A673 (cell line): Measurements from ENCODE around the gene ITPR1. TPM values are rescaled to one million over a fixed set of nuclear protein-coding genes. Genes with fewer than 3 reads are reported as not detected.

Experiments
- BruUV-seq: library from RNA; stranded (reverse); fragments of 400-500 nt; replicated peaks from 2 replicates; lab custom pipeline; 2021; lab: Mats Ljungman, UMichigan
- CTCF ChIA-PET: fragments of 300-600 bp; sonication (Branson Sonifier 250); formaldehyde crosslinking; loops from one replicate; lab custom pipeline; 2022; ENCODE audit warnings: antibody characterized with exemption; lab: Charles Lee
- POLR2A ChIA-PET: fragments of 300-600 bp; sonication (Branson Sonifier 250); formaldehyde crosslinking; loops from one replicate; lab custom pipeline; 2022; ENCODE audit warnings: antibody characterized with exemption; ENCODE audit not compliant: low non-redundant PET; lab: Charles Lee
- DNase-seq: peaks from one replicate; pipeline ENCODE4 v3.0.0-alpha.2; 2015; ENCODE audit warnings: low spot score
- H3K27ac ChIP-seq: fragments of 200-600 bp; sonication (generic); 2 replicates; pipeline ENCODE4 v1.5.1; 2016; ENCODE audit warnings: mixed run types, low read depth, mild to moderate bottlenecking, mixed read lengths, antibody characterized with exemption, low read length; ENCODE audit not compliant: poor library complexity, severe bottlenecking
- H3K27me3 ChIP-seq: fragments of 200-600 bp; sonication (generic); replicated peaks from 2 replicates; pipeline ENCODE4 v1.6.1; 2017; ENCODE audit warnings: mixed run types, low read depth, mild to moderate bottlenecking, mixed read lengths, antibody characterized with exemption, low read length; ENCODE audit not compliant: insufficient read depth, poor library complexity
- H3K36me3 ChIP-seq: fragments of 200-600 bp; sonication (generic); 2 replicates; pipeline ENCODE4 v1.6.1; 2016; ENCODE audit warnings: mixed run types, mild to moderate bottlenecking, mixed read lengths, antibody characterized with exemption, low read length; ENCODE audit not compliant: insufficient read depth, poor library complexity, severe bottlenecking
- H3K4me1 ChIP-seq: fragments of 200-600 bp; sonication (generic); 2 replicates; pipeline ENCODE4 v1.6.1; 2017; ENCODE audit warnings: mixed run types, mild to moderate bottlenecking, mixed read lengths, antibody characterized with exemption, low read length; ENCODE audit not compliant: insufficient read depth, poor library complexity, severe bottlenecking
- H3K4me3 ChIP-seq: fragments of 200-600 bp; sonication (generic); 2 replicates; pipeline ENCODE4 v1.5.1; 2016; ENCODE audit warnings: low read depth, mixed run types, mild to moderate bottlenecking, mixed read lengths, low read length; ENCODE audit not compliant: poor library complexity, severe bottlenecking
- H3K9me3 ChIP-seq: fragments of 200-600 bp; sonication (generic); 2 replicates; pipeline ENCODE4 v1.6.1; 2016; ENCODE audit warnings: mixed run types, low read depth, mild to moderate bottlenecking, mixed read lengths, antibody characterized with exemption, low read length; ENCODE audit not compliant: poor library complexity, severe bottlenecking
- EZH2 ChIP-seq: fragments of 200-600 bp; sonication (generic); IDR thresholded peaks from 2 replicates; pipeline ENCODE4 v1.6.1; 2017; ENCODE audit warnings: borderline replicate concordance, low read depth, mild to moderate bottlenecking, mixed read lengths, antibody characterized with exemption, low read length; ENCODE audit not compliant: poor library complexity, severe bottlenecking
- intact Hi-C: fragments of 100-400 bp; cut with micrococcal nuclease; formaldehyde crosslinking; loops from one replicate; pipeline ENCODE4 v1.10.0; 2022; ENCODE audit not compliant: unreplicated experiment
- total RNA-seq: library from RNA; stranded (reverse); gene quantifications from 2 replicates; pipeline ENCODE4 v1.2.3, GENCODE V29; 2021
- TF ChIP-seq, protein P1 (sequence below): fragments of 300-800, 200-600 bp; sonication (generic); conservative IDR thresholded peaks from 2 replicates; pipeline ENCODE4 v1.5.1; 2017; ENCODE audit warnings: low read depth, mild to moderate bottlenecking, antibody characterized with exemption, low read length, moderate library complexity, mixed read lengths

Gene ITPR1
- total RNA-seq, 1 experiment from 2014 or later = 8.6 TPM

- DNase-seq = no peak
- no peaks in the 10 kb centered on the region for H3K27me3 ChIP-seq
- no TSS peak for BruUV-seq
- POLR2A ChIA-PET = no interaction called here
- H3K4me3 ChIP-seq = no peak overlapping the region
- no peaks in the 10 kb centered on the region for H3K4me1 ChIP-seq
- TF ChIP-seq, protein P1, sequence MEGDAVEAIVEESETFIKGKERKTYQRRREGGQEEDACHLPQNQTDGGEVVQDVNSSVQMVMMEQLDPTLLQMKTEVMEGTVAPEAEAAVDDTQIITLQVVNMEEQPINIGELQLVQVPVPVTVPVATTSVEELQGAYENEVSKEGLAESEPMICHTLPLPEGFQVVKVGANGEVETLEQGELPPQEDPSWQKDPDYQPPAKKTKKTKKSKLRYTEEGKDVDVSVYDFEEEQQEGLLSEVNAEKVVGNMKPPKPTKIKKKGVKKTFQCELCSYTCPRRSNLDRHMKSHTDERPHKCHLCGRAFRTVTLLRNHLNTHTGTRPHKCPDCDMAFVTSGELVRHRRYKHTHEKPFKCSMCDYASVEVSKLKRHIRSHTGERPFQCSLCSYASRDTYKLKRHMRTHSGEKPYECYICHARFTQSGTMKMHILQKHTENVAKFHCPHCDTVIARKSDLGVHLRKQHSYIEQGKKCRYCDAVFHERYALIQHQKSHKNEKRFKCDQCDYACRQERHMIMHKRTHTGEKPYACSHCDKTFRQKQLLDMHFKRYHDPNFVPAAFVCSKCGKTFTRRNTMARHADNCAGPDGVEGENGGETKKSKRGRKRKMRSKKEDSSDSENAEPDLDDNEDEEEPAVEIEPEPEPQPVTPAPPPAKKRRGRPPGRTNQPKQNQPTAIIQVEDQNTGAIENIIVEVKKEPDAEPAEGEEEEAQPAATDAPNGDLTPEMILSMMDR = no peak
- no peak for TF ChIP-seq EZH2
- CTCF ChIA-PET = no interaction called here
- no peaks in the 10 kb centered on the region for H3K9me3 ChIP-seq
- H3K36me3 ChIP-seq = no peaks in the 10 kb centered on the region
- no peak overlapping the region for H3K27ac ChIP-seq
- intact Hi-C loops = no loop called here
These were observed 188.2 kb downstream of the ITPR1 start for GRCh38 chr3:4681301-4681700.

DNA sequence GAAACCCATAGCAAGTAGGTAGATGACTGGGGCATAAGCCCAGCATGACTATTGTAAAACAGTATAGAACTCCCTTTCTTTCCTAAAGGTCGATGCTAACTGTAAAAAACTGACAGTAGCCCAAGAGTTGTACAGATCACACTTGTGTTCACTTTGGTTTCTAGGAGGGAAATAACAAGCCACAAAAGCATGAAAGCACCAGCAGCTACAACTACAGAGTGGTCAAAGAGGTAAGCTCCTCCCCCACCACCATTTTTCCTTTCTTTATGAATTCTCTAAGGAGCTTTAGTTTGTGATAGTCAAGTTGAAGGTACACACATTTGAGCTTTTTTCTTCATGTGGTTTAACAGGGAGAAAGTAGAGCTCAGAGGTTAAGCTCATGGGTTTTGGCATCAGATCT lies 191.0 kb downstream of the ITPR1 start:
- no TSS peak for BruUV-seq
- intact Hi-C loops = no loop called here

GRCh38 chr3:4684976-4685375 lies 191.8 kb downstream of the ITPR1 start:
- Histone ChIP-seq H3K36me3 (no peaks in the 10 kb centered on the region), H3K4me1 (no peaks in the 10 kb centered on the region), H3K27me3 (no peaks in the 10 kb centered on the region), H3K27ac (no peak overlapping the region), H3K9me3 (no peaks in the 10 kb centered on the region), H3K4me3 (no peak overlapping the region)
- intact Hi-C loops = no loop called here
- ChIA-PET CTCF (no interaction called here), POLR2A (no interaction called here)
- DNase-seq = no peak
- TF ChIP-seq EZH2 = no peak
- TF ChIP-seq, protein P1 = no peak
- no TSS peak for BruUV-seq

More for the DNA sequence above, 191.0 kb downstream of the ITPR1 start:
- Histone ChIP-seq H3K4me3 (no peak overlapping the region), H3K36me3 (no peaks in the 10 kb centered on the region), H3K9me3 (no peaks in the 10 kb centered on the region), H3K4me1 (no peaks in the 10 kb centered on the region), H3K27me3 (no peaks in the 10 kb centered on the region), H3K27ac (no peak overlapping the region)
- TF ChIP-seq, protein P1 = no peak
- TF ChIP-seq EZH2 = no peak
- ChIA-PET POLR2A (no interaction called here), CTCF (no interaction called here)
- DNase-seq = no peak
